HG03135 (cell line): Measurements from ENCODE around the gene MPP1.

Experiments used
- ATAC-seq: cut with Tn5 transposase; IDR thresholded peaks from one replicate; pipeline ENCODE4 v1.9.1; 2021; ENCODE audit warnings: mild to moderate bottlenecking, moderate library complexity; ENCODE audit not compliant: unreplicated experiment

Gene MPP1

GRCh38 chrX:154733066-154733425, 72.2 kb downstream of the MPP1 start:
- no peak for ATAC-seq

- no peak for ATAC-seq
These were observed 72.7 kb downstream of the MPP1 start for GRCh38 chrX:154732421-154733065.

GRCh38 chrX:154731881-154732280, 73.4 kb downstream of the MPP1 start:
- no peak for ATAC-seq

DNA sequence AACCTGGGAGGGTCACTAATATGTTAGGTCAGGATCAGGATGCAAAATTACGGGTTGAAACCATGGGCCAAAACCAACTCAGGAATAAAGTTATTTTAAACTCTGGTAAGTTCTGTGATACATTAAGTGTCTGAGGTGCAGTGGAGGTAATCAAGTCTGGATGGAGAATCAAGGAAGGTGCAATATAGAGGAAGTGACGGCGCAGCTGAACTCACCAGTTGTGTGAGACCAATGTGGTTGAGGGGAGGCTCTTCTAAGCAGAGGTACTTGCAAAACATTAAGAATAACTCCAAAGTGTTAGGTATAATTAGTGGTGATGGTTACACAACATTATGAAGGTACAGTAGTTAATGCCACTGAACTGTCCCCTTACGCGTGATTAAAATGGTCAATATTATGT, 74.1 kb downstream of the MPP1 start:
- ATAC-seq = no peak

- ATAC-seq = no peak
These were observed 74.9 kb downstream of the MPP1 start for GRCh38 chrX:154730253-154730891.

DNA sequence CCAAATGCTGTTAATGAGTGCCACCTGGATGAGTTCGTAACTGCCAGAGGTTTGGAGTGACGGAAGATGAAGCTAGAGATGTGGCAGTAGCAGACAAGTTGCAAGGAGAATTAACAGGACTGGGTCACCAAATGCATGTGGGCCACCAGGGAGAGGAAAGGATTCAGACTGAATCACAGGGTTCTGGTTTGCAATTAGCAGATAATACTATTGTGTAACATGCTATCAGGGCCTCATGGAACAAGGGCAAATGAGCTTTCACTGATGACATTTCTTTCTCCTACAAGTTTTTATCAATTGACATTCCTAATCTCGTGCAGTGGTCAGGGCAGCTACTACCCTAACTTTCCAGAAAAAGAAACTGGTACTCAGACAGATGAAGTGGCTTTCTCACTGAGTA, 75.8 kb downstream of the MPP1 start:
- no peak for ATAC-seq
